Esophagus squamous epithelium (tissue), 5 donors: ENCODE data around the gene IL1R2. TPM values are rescaled to one million over a fixed set of nuclear protein-coding genes. Genes with fewer than 3 reads are reported as not detected.

ENCODE experiments used
- DNase-seq: peaks from one replicate; lab custom pipeline; 2025; lab: John Stamatoyannopoulos, UW
- H3K27ac ChIP-seq, 4 donors: fragments of 200-600 bp; sonication (generic); one replicate each; pipeline ENCODE4 v1.5.1; 2016 to 2019; ENCODE audit warnings: mild to moderate bottlenecking in 1 of 4
- H3K27me3 ChIP-seq, 4 donors: fragments of 200-600 bp; sonication (generic); 1 replicate in 3 of 4; 2 replicates in 1 of 4; pipeline versions ENCODE4 v1.5.1 to v1.6.0; 2017 to 2021; ENCODE audit warnings: antibody characterized with exemption in 1 of 4
- H3K36me3 ChIP-seq, 3 donors: fragments of 200-600 bp; sonication (generic); one replicate each; pipeline ENCODE4 v1.5.1; 2016 to 2019
- H3K4me1 ChIP-seq, 3 donors: fragments of 200-600 bp; sonication (generic); one replicate each; pipeline ENCODE4 v1.5.1; 2017 to 2019
- H3K4me3 ChIP-seq, 4 donors: fragments of 200-600 bp; sonication (generic); 1 replicate in 3 of 4; 2 replicates in 1 of 4; pipeline ENCODE4 v1.5.1; 2016 to 2019; ENCODE audit warnings: mild to moderate bottlenecking in 2 of 4, moderate library complexity in 1 of 4
- H3K9me3 ChIP-seq, 3 donors: fragments of 200-600 bp; sonication (generic); one replicate each; pipeline ENCODE4 v1.5.1; 2016 to 2019
- CTCF ChIP-seq, 6 experiments: fragments of 450-650 bp in 4 of 6; fragments of 200-600 bp in 2 of 6; sonication (generic) in 2 of 6; IDR thresholded peaks; one replicate each; pipeline ENCODE4 v1.5.1; 2016 to 2019; ENCODE audit warnings: antibody characterized with exemption in 6 of 6, mild to moderate bottlenecking in 4 of 6, moderate library complexity in 4 of 6
- POLR2A ChIP-seq, 4 donors: fragments of 450-650 bp; IDR thresholded peaks; one replicate each; pipeline ENCODE4 v1.6.1; 2017; ENCODE audit warnings: antibody characterized with exemption in 4 of 4, mild to moderate bottlenecking in 4 of 4, moderate library complexity in 3 of 4
- WGBS, 2 donors: methylation state at CpG; one replicate each; pipeline ENCODE4 v1.1.5; 2018; 5-methylcytosine and 5-hydroxymethylcytosine counted together
- intact Hi-C: fragments of 100-400 bp; cut with DNase I; formaldehyde crosslinking; loops from one replicate; pipeline ENCODE4 v1.15.0; 2022
- total RNA-seq, 4 donors: library from RNA; depleted of rRNA; stranded (reverse); fragments of >200 nt; gene quantifications; one replicate each; pipeline ENCODE4 v1.1.0, GENCODE V29; 2016
- donor health status: DM: yes; HTN: yes; CAD: no.

The IL1R2 gene
- total RNA-seq, 4 donors from 2014 or later = 24.1 to 182 (median 78.0) TPM

- Histone ChIP-seq H3K27me3 (no peaks in the 10 kb centered on the region), H3K4me3 (no peak overlapping the region), H3K9me3 (no peaks in the 10 kb centered on the region), H3K36me3 (no peaks in the 10 kb centered on the region), H3K27ac (peak overlapping the region; percentile 47 to 84 (median 76)), H3K4me1 (peaks cover 15 to 58% (median 35%) of the 10 kb centered on the region in 3 donors)
- 59 to 62% methylated on average over 9 of the region's 9 CpGs for WGBS, 2 donors
- intact Hi-C loops = no loop called here
- TF ChIP-seq POLR2A (IDR thresholded peaks at IDR 0.05) (no peak), CTCF (IDR thresholded peaks at IDR 0.05) (no peak)
- DNase-seq = no peak
Measured at GRCh38 chr2:102046135-102046986, 54.6 kb downstream of the IL1R2 start.

DNA sequence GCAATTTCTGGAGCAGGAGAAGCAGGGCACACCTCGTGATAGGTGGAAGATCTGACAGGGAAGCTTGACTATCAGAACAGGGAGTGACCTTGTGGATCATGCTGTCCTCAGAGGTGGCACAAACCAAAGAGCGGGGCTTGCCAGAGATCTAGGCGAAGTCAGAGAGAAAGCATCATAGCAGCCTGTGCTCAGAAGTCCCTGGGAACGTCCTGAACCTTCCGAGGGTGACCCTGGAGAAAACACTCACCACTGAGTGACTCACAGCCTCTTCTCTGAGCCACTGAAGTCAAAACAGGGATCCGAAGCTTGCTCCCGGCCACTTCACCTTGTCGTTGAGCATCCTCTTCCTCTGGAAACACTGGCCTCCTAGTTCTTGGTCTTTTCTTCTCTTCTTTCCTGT, 56.7 kb downstream of the IL1R2 start:
- intact Hi-C loops = no loop called here
- H3K27me3 ChIP-seq = no peaks in the 10 kb centered on the region
- H3K36me3 ChIP-seq = no peaks in the 10 kb centered on the region

GRCh38 chr2:102049756-102050443, 58.1 kb downstream of the IL1R2 start:
- Histone ChIP-seq H3K4me1 (peaks cover 15 to 76% (median 51%) of the 10 kb centered on the region in 3 donors), H3K9me3 (no peaks in the 10 kb centered on the region), H3K27me3 (no peaks in the 10 kb centered on the region), H3K36me3 (no peaks in the 10 kb centered on the region), H3K27ac (peak overlapping the region; percentile 55 to 83 (median 77)), H3K4me3 (no peak overlapping the region)
- no peak for DNase-seq
- 12 to 27% methylated on average over 10 of the region's 10 CpGs for WGBS, 2 donors
- TF ChIP-seq POLR2A (IDR thresholded peaks at IDR 0.05) = no peak
- TF ChIP-seq CTCF (IDR thresholded peaks at IDR 0.05) = no peak
- intact Hi-C loops = no loop called here

More for the DNA sequence above, 56.7 kb downstream of the IL1R2 start:
- 57 to 60% methylated on average over 8 of the region's 8 CpGs for WGBS, 2 donors
- Histone ChIP-seq H3K4me1 (peaks cover 15 to 73% (median 51%) of the 10 kb centered on the region in 3 donors), H3K9me3 (no peaks in the 10 kb centered on the region), H3K27ac (peak overlapping the region in 3 of 4 donors; percentile 73 to 84 (median 83)), H3K4me3 (no peak overlapping the region)
- TF ChIP-seq POLR2A (IDR thresholded peaks at IDR 0.05) (no peak), CTCF (IDR thresholded peaks at IDR 0.05) (no peak)
- no peak for DNase-seq

GRCh38 chr2:102050854-102051391, 59.2 kb downstream of the IL1R2 start:
- WGBS, 2 donors = 24 to 37% methylated on average over 4 to 5 of the region's 7 CpGs

More at GRCh38 chr2:102050854-102051391, 59.2 kb downstream of the IL1R2 start:
- no peaks in the 10 kb centered on the region for H3K27me3 ChIP-seq
- intact Hi-C loops = no loop called here
- peaks cover 15 to 78% (median 48%) of the 10 kb centered on the region in 3 donors for H3K4me1 ChIP-seq
- no peak overlapping the region for H3K4me3 ChIP-seq
- no peaks in the 10 kb centered on the region for H3K9me3 ChIP-seq
- peak overlapping the region; percentile 55 to 83 (median 77) for H3K27ac ChIP-seq
- no peak for DNase-seq
- no peaks in the 10 kb centered on the region for H3K36me3 ChIP-seq
- no peak for TF ChIP-seq CTCF (IDR thresholded peaks at IDR 0.05)
- no peak for TF ChIP-seq POLR2A (IDR thresholded peaks at IDR 0.05)
